HG03558 (cell line): ENCODE data around the gene RHBG.

Source experiments
- ATAC-seq: cut with Tn5 transposase; IDR thresholded peaks from one replicate; pipeline ENCODE4 v1.9.1; 2021; ENCODE audit warnings: moderate number of reproducible peaks; ENCODE audit not compliant: unreplicated experiment; ENCODE audit errors: extremely low read depth

RHBG gene

GRCh38 chr1:156421939-156422601, 53.1 kb downstream of the RHBG start:
- no peak for ATAC-seq

GRCh38 chr1:156422602-156423091, 53.6 kb downstream of the RHBG start:
- ATAC-seq: no peak

- ATAC-seq: no peak
These were observed 54.7 kb downstream of the RHBG start for GRCh38 chr1:156423422-156424352.

GRCh38 chr1:156424806-156425432, 55.9 kb downstream of the RHBG start:
- ATAC-seq: no peak

GRCh38 chr1:156425943-156426342, 56.9 kb downstream of the RHBG start:
- ATAC-seq: no peak

GRCh38 chr1:156427957-156428356, 58.9 kb downstream of the RHBG start:
- ATAC-seq: no peak

- ATAC-seq: no peak
These were observed 59.8 kb downstream of the RHBG start for GRCh38 chr1:156428746-156429288.

- ATAC-seq: no peak
These were observed 60.5 kb downstream of the RHBG start for GRCh38 chr1:156429313-156430060.

GRCh38 chr1:156430303-156430702, 61.3 kb downstream of the RHBG start:
- ATAC-seq: no peak

GRCh38 chr1:156430866-156431265, 61.9 kb downstream of the RHBG start:
- no peak for ATAC-seq

GRCh38 chr1:156431366-156431765, 62.4 kb downstream of the RHBG start:
- no peak for ATAC-seq

GRCh38 chr1:156431769-156432668, 63.0 kb downstream of the RHBG start:
- ATAC-seq: no peak

- no peak for ATAC-seq
These were observed 63.6 kb downstream of the RHBG start for GRCh38 chr1:156432669-156433018.

- ATAC-seq: no peak
These were observed 64.0 kb downstream of the RHBG start for GRCh38 chr1:156433032-156433431.

- ATAC-seq: no peak
These were observed 64.6 kb downstream of the RHBG start for GRCh38 chr1:156433602-156434001.
